Type B pancreatic cell (in vitro differentiated cells): ENCODE data around the gene TBX5. TPM values are rescaled to one million over a fixed set of nuclear protein-coding genes. Genes with fewer than 3 reads are reported as not detected.

Source experiments
- DNase-seq: peaks from one replicate; pipeline ENCODE4 v3.0.0; 2021; ENCODE audit warnings: mixed read lengths; ENCODE audit not compliant: unreplicated experiment; ENCODE audit errors: extremely low spot score
- H3K27ac Mint-ChIP-seq: 2 replicates; pipeline ENCODE4 v1.8.0; 2021; ENCODE audit warnings: mild to moderate bottlenecking, mixed read lengths
- H3K27me3 Mint-ChIP-seq: 2 replicates; pipeline ENCODE4 v1.8.0; 2021; ENCODE audit warnings: mixed read lengths
- H3K36me3 Mint-ChIP-seq: 2 replicates; pipeline ENCODE4 v1.8.0; 2021; ENCODE audit warnings: mixed read lengths
- H3K4me1 Mint-ChIP-seq: one replicate; pipeline ENCODE4 v1.8.0; 2021; ENCODE audit warnings: mixed read lengths; ENCODE audit not compliant: unreplicated experiment
- H3K4me3 Mint-ChIP-seq: 2 replicates; pipeline ENCODE4 v1.8.0; 2021; ENCODE audit warnings: mild to moderate bottlenecking, mixed read lengths
- H3K9me3 Mint-ChIP-seq: 2 replicates; pipeline ENCODE4 v1.8.0; 2021; ENCODE audit warnings: mixed read lengths
- total RNA-seq: library from RNA; stranded (reverse); gene quantifications from 2 replicates; pipeline ENCODE4 v1.2.1, GENCODE V29; 2021; ENCODE audit warnings: low replicate concordance
- TF ChIP-seq, protein P1 (sequence below): fragments of 200-600 bp; sonication (generic); conservative IDR thresholded peaks from 2 replicates; pipeline ENCODE4 v1.5.0; 2021; ENCODE audit warnings: antibody characterized with exemption, mild to moderate bottlenecking

TBX5 gene
- total RNA-seq, 1 donor from 2014 or later = 10.7 TPM

GRCh38 chr12:114342656-114343055 is 63.3 kb downstream of the TBX5 start:
- H3K36me3 Mint-ChIP-seq = no peaks in the 10 kb centered on the region
- TF ChIP-seq, protein P1, sequence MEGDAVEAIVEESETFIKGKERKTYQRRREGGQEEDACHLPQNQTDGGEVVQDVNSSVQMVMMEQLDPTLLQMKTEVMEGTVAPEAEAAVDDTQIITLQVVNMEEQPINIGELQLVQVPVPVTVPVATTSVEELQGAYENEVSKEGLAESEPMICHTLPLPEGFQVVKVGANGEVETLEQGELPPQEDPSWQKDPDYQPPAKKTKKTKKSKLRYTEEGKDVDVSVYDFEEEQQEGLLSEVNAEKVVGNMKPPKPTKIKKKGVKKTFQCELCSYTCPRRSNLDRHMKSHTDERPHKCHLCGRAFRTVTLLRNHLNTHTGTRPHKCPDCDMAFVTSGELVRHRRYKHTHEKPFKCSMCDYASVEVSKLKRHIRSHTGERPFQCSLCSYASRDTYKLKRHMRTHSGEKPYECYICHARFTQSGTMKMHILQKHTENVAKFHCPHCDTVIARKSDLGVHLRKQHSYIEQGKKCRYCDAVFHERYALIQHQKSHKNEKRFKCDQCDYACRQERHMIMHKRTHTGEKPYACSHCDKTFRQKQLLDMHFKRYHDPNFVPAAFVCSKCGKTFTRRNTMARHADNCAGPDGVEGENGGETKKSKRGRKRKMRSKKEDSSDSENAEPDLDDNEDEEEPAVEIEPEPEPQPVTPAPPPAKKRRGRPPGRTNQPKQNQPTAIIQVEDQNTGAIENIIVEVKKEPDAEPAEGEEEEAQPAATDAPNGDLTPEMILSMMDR = no peak
- peaks cover 36% of the 10 kb centered on the region for H3K27me3 Mint-ChIP-seq
- no peak overlapping the region for H3K4me3 Mint-ChIP-seq
- H3K4me1 Mint-ChIP-seq = no peaks in the 10 kb centered on the region
- no peak for DNase-seq
- H3K9me3 Mint-ChIP-seq = peaks cover 6% of the 10 kb centered on the region
- H3K27ac Mint-ChIP-seq = no peak overlapping the region

DNA sequence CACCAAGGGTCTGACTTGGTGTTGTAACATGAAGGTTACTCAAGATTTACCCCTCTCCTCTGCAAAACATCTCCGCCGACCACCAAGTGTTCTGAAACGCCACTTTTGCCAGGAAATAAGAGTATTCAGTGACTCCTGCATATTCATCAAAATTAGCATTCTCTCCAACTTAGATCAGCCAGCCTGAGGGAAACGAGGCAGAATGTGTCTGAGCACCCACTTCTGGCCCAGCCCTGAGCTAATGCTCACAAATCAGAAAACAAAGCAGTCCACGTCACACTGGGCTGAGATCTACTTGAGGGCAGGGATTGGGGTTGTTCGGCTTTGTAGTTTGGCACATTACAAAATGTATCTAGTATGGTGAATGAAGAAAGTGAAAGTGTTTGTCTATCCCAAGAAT is 64.3 kb downstream of the TBX5 start:
- no peaks in the 10 kb centered on the region for H3K36me3 Mint-ChIP-seq
- H3K27ac Mint-ChIP-seq = no peak overlapping the region
- H3K4me1 Mint-ChIP-seq = no peaks in the 10 kb centered on the region
- H3K4me3 Mint-ChIP-seq = no peak overlapping the region
- no peak for DNase-seq
- peaks cover 40% of the 10 kb centered on the region for H3K27me3 Mint-ChIP-seq
- TF ChIP-seq, protein P1 = no peak
- peaks cover 6% of the 10 kb centered on the region for H3K9me3 Mint-ChIP-seq

GRCh38 chr12:114340231-114340630 is 65.7 kb downstream of the TBX5 start:
- no peak for DNase-seq
- H3K27ac Mint-ChIP-seq = no peak overlapping the region
- H3K9me3 Mint-ChIP-seq = peaks cover 6% of the 10 kb centered on the region
- peaks cover 3% of the 10 kb centered on the region for H3K4me1 Mint-ChIP-seq
- no peak overlapping the region for H3K4me3 Mint-ChIP-seq
- TF ChIP-seq, protein P1 = no peak
- H3K36me3 Mint-ChIP-seq = no peaks in the 10 kb centered on the region
- H3K27me3 Mint-ChIP-seq = peaks cover 37% of the 10 kb centered on the region

- H3K36me3 Mint-ChIP-seq = no peaks in the 10 kb centered on the region
- DNase-seq = no peak
- H3K27ac Mint-ChIP-seq = no peak overlapping the region
- peaks cover 37% of the 10 kb centered on the region for H3K27me3 Mint-ChIP-seq
- no peak overlapping the region for H3K4me3 Mint-ChIP-seq
- peaks cover 6% of the 10 kb centered on the region for H3K4me1 Mint-ChIP-seq
- TF ChIP-seq, protein P1 = no peak
- H3K9me3 Mint-ChIP-seq = peaks cover 6% of the 10 kb centered on the region
Measured at GRCh38 chr12:114339626-114340025, 66.3 kb downstream of the TBX5 start.

DNA sequence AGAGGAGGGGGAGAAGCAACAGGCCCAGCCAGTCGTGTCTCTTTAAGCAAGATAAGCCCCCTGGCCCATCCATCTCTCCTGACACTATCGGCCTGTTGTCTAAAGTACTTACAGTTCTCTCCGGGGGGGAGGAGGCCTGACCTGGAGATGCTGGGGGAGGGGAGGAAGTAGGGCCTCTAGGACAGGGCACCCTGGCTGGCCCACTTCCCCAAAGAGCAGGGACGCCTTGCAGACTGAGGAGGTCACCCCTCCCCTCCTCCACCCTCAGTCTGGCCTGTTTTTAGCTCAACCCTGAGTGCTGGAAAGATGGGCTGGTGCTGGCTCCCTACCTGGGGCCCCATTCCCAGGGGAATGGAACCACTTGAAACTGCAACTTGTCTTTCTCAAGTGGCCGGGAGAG is 70.3 kb downstream of the TBX5 start:
- Mint-ChIP-seq H3K27ac (no peak overlapping the region), H3K4me1 (peaks cover 6% of the 10 kb centered on the region), H3K36me3 (no peaks in the 10 kb centered on the region), H3K4me3 (no peak overlapping the region), H3K27me3 (peaks cover 21% of the 10 kb centered on the region), H3K9me3 (peaks cover 11% of the 10 kb centered on the region)
- DNase-seq = no peak
- TF ChIP-seq, protein P1 = no peak

DNA sequence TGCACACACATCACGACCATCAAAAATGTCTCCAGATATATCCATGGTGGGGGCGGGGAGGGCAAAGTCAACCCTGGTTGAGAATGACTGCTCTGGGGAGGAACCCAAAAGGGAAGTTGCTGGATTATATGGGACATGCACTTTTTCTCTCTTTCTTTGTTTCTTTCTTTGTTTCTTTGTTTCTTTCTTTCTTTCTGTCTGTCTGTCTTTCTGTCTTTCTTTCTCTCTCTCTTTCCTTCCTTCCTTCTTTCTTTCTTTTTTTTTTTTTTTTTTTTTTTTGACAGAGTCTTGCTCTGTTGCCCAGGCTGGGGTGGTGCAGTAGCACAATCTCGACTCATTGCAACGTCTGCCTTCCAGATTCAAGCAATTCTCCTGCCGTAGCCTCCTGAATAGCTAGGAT is 71.5 kb downstream of the TBX5 start:
- H3K4me3 Mint-ChIP-seq = no peak overlapping the region
- peaks cover 11% of the 10 kb centered on the region for H3K9me3 Mint-ChIP-seq
- TF ChIP-seq, protein P1 = no peak
- DNase-seq = no peak
- no peaks in the 10 kb centered on the region for H3K36me3 Mint-ChIP-seq
- no peak overlapping the region for H3K27ac Mint-ChIP-seq
- H3K4me1 Mint-ChIP-seq = peaks cover 6% of the 10 kb centered on the region
- peaks cover 31% of the 10 kb centered on the region for H3K27me3 Mint-ChIP-seq
